GM18907 (cell line): Measurements from ENCODE around the gene CABP1.
"Not testable (repeated sequence)": the region's sequence is repeated elsewhere in the genome, so short reads cannot be mapped to it uniquely, and the experiment has no call there.

Experiments
- ATAC-seq: cut with Tn5 transposase; IDR thresholded peaks from one replicate; pipeline ENCODE4 v1.9.1; 2021; ENCODE audit warnings: mild to moderate bottlenecking, moderate library complexity; ENCODE audit not compliant: unreplicated experiment

The CABP1 gene

DNA sequence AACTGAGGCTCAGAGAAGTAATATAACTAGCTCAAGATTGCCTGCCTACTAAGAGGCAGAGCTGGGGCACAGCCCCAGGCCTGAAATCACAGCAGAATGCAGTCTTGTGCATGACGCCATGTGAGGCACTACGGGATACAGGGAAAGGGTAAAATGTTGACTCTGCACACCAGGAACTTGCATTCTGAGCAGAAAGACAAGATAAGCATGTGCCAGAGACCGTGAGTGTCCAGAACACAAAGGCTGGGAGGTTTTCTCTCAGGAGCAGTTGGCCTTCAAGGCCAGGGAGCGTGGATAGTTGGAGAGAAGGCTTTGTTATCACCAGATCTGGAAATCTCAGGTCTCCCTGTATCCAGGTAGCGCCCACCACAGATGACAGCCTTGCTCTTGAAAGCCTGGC is 23.3 kb downstream of the CABP1 start:
- no peak for ATAC-seq

DNA sequence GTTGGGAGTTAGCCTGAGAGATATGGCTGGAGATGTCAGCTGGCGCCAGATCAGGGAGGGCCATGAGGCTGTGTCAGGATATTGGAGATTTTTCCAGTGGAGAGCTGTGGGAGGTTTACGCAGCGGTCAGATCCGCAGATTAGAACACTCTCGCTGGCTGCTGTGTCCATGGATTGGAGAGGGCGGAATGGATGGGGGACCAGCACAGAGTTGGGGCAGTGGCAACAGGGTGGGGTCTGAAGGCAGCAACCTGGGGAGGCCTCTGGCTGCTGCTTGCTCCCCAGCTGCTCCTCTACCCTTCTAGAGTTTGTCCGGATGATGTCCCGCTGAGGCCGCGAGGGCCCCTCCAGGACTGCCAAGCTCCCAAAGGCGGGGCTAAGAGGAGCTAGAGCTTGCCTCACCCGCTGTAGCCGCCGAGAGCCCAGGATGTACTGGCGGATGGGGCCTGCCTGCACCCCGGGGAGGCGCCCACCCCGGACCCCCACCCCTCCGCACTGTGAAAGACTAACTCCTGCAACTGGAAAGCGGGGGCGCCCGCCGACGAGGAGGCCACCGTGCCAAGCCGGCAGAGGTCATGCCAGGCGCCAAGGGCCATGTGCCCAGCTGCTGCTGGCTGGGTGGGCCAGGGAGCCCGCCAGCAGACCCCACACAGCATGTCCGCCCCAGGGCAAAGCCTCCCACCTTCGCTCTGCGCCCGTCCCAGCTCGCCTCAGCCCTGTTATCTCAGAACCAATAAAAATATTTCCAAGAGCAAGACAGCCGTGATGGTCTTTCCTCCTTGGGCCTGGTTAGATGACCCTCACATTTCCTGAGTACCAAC is 26.4 kb downstream of the CABP1 start:
- no peak for ATAC-seq

DNA sequence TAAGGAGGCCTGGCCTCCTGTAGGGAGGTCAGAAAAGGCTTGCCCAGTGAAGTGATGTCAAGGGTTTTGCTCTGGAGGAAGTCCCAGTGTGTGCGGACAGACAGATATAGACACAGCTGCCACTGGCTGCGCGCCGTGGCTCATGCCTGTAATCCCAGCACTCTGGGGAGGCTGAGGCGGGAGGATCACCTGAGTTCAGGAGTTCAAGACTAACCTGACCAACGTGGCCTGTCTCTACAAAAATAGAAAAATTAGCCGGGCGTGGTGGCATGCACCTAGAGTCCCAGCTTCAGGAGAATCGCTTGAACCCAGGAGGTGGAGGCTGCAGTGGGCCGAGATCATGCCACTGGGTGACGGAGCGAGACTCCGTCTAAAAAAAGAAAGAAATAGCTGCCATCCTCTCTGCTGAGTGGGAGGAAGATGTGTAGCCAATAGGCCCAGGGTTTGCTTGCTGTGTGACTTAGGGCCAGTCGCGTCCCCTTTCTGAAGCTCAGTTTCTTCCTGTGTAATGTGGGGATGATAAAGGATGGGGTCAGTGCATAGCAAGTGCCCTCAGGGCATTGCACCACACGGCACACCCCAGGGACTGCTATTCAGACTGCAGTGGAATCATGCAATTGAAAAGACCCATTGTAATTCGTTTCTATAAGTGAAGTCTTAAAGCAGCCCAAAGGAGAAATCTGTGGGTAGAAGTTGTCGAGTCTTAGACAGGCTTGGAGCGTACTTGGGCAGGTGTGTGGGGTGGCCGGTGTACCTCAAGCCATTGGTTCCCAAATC is 27.9 kb downstream of the CABP1 start:
- no peak for ATAC-seq

DNA sequence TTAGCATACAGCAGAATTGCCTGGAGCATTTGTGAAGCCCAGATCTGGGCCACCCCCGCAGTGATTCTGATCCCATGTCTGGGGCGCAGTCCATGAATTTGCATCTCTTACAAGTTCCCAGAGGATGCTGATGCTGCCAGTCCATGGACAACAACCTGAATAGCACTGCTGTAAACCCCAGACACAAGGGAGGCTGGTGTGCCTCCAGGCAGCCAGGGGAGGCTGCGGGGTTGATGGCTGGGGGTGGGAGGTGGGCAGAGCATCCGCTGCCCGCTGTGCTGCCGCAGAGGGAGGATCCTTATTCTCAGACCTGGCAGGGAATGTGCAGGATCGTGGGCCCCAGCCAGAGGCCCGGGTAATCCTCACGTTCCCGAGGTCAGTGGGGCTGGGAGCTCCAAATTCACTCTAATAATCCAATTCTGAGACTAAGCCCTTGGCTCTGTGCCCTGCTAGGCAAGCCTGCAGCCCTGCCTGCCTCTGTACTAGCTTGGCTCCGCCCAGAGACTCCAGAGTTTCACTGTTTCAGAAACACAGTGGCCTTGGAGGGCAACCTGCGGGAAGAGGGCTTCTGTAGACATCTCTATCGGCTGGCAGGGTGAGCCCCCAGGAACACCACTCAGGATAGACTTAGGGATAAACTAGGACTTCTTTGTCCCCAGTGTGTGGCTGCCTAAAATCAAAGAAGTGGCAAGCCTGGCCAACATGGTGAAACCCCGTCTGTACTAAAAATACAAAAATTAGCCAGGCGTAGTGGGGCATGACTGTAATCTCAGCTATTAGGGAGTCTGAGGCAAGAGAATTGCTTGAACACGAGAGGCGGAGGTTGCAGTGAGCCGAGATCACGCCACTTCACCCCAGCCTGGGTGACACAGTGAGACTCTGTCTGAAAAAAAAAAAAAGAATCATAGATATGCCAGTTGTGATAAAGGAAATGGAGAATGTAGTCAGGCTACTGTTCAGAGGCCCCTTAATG is 28.7 kb downstream of the CABP1 start:
- peak; percentile 74 for ATAC-seq

DNA sequence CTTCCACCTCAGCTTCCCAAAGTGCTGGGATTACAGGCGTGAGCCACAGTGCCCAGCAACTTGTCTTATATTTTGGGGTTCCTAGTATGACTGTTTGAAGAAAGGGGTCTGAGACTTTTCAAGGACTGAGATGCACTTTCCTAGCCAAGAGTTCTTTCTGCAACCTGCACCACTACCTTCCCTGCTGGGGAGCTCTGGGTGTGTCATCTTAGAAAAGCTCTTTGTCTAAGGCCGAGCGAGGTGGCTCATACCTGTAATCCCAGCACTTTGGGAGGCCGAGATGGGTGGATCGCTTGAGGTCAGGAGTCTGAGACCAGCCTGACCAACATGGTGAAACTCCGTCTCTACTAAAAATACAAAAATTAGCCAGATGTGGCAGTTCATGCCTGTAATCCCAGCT is 29.8 kb downstream of the CABP1 start:
- ATAC-seq: not testable (repeated sequence)

DNA sequence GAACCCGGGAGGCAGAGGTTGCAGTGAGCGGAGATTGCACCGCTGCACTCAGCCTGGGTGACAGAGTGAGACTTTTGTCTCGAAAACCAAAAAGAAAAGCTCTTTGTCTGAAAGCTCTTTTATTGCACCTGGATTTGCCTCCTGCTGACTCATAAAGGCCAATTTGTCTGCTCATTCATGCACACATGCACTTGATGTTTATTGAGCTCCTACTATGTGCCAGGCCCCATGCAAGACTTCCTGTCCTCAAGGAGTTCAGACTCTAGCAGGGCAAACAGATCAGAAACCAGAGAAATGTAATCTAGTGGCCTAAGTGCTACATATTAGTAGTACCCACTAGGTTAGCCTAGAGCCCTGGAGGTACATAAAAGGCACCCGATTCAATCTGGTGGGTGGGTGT is 30.2 kb downstream of the CABP1 start:
- no peak for ATAC-seq

DNA sequence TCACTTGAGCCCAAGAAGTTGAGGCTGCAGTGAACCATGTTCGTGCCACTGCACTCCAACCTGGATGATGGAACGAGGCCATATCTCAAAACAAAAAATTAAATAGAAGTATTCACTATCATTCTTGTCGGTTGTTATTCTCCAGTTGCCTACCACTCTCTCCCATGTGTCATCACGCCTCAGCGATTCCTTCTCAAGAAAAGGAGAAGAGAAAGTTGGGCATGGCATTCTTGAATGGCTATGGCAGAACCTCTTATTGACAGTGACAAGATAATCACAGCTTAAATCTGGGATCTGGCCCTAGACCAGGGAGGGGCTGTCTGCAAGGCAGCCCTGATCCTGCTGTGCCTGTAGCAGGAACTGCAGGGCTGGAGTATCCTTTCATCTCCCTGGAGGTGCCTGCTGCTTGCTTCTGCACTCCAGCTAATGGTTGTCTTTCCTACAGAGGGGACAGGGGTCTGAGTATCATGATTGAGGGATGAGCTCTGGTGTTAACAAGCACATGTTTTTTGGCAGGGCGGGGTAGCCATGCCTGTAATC is 33.7 kb downstream of the CABP1 start:
- ATAC-seq: no peak

DNA sequence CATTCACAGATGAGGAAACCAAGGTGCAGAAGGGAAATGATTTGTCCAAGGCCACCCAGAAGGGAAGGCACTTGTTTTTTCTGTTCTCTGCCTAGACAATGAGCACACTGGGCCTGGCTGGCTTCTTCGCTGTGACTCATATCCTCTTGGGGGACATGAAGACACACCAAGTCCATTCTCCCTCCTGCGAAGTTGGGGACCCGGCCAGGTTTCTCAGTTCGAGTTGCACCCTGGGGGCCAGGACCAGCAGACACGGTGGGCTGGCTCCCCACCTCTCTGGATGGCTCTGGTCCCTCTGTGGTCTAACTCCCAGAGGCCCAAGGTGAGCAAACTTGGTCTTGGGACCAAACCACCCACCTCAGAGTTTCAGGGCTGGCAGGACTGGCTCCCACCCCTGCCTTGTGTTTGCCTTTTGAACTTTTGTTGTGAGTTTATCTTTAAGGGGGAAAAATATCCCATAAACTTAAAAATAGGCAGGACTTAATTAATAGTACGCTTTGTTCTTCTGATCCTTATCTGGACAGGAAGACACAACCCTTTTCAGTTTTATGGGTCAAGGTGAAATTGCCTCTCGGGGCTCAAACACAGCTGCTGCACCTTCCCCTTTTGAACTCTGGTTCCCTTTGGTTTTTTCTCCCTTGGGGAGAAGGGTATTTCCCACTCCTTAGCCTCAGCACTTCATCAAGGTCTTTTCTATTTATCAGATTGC is 37.5 kb downstream of the CABP1 start:
- ATAC-seq: peak; percentile 59

DNA sequence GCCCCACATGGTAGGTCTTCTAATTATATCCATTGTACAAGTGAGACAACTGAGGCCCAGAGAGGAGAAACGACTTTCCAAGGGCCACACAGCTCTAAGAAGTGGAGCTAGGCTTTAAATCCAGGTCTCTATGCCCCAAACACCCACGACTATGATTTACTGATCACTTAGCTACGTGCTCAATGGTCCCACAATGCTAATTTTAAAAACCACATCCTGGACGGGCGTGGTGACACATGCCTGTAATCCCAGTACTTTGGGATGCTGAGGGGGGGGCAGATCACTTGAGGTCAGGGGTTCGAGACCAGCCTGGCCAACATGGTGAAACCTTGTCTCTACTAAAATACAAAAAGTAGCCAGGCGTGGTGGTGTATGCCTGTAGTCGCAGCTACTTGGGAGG is 38.1 kb downstream of the CABP1 start:
- ATAC-seq: peak; percentile 18

DNA sequence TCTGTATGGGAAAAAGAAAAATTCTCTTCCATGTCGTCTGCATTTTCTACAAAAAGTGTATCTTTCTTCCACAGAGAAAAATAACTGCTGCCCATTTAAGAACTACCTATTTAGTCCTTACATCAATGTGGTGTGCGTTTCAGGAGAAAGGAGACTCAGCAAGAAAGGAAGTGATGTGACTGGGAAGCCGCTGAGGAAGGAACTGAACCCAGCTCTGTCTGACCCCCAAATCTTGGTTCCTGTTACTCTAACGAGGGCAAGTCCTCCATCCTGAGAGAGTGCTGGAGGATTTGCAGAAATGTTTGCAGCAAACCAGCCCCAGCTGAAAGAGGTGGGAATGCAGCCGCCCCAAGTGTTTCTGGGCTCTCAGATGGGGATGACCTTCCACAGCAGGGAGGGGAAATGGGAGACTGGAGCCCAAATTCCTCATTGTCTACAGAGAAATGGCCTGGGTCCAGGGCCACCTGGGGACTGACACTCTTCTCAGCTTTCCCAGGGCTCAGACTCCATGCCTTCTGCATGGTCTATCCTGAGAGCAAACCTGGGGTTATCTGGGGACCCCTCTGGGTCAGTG is 39.8 kb downstream of the CABP1 start:
- no peak for ATAC-seq

DNA sequence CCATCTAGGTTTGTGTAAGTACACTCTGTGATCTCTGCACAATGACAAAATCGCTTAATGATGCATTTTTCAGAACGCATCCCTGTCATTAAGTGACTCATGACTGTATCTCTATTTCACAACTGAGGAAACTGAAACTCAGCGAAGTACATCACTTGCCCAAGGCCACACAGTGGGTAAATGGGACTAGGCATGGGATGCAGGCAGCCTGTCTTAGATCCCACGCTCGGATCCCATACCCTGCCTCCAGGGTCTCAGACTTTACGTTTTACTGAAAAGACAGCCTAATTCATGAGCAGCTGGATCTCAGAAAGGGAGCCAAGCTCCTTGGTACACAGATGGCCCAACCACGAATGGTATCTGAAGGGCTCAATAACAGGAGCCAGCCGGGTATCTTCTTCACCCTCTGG is 44.1 kb downstream of the CABP1 start:
- no peak for ATAC-seq

DNA sequence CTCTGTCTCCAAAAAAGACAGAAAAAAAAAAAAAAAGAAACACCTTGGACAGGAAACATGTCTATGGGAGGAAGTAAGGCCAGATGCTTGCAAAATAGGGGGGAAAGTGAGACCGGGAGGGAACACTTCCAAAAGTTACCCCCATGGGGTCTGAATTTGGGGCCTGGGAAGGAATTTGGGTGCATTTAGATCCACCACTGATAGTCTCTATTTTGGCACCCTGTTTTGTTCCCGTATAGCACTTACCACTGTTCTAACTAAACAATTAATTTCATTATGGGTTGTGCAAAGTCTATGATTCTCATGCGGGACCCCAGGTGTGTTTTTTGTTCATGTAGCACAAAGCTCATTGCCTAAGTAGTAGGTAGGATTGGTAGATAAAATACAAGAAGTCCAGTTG is 45.1 kb downstream of the CABP1 start:
- ATAC-seq: no peak

DNA sequence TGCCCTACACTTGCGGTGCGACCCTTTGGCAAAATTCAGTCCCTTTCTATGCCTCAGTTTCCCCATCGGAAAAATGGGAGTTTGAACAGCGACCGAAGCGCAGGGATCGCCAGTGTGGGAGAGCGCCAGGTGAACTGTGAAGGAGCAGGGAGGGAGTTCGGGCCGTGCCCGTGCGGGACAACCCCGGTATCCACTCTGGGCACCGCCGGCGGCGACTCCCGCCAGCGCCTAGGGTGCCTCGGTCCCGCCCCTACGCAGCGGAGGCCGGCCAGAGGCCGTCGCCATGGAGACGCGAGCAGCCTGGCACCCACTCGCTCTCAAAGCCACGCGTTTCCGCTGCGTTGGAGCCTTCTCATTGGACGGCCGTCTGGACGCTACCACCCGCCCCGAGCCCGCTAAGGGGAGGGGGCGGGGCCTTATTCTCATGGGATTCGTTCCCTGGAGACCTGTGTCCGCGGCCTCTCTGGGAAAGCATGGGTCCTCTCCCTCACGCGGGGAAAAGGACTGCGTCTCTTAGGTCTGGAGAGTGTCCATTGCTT is 45.8 kb downstream of the CABP1 start:
- ATAC-seq: peak; percentile 80

DNA sequence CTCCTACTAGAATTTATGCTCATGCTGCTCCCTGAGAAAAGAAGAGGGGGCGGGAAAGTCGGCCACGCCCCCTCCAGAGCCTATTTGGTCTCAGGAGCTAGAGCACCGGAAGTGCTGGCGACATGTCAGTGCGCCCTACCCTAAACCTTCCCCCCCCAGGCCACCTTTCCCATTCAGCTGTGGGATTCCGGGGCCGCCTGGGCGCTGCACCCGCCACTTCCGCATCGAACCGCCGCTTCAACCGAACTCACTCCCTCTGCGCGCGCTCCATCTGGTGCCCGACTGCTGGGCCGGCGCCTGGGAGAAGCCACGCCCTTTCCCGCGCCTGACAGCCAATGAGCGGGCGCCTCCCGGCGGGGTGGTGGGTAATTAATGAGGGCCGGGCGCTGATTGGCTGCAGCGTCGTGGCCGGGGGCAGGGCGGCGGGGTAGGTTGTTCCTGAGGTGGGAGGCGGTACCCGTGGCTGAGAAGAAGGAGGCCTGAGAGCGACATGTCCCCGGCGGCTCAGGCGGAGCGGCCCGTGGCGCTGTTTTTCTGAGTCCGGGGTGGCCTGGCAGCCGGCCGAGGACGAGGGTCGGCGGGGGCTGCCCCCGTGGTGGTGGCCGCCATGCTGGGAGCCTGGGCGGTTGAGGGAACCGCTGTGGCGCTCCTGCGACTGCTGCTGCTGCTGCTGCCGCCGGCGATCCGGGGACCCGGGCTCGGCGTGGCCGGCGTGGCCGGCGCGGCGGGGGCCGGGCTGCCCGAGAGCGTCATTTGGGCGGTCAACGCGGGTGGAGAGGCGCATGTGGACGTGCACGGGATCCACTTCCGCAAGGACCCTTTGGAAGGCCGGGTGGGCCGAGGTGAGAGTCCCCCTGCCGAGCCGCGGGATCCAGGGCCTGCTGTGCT is 46.5 kb downstream of the CABP1 start, which contains the start of gene MLEC:
Gene MLEC (plus strand): TSS at position 460 of the 888 bp plus-strand sequence. CDS start 148 bp downstream, at position 608.
- ATAC-seq: peak; percentile 68

DNA sequence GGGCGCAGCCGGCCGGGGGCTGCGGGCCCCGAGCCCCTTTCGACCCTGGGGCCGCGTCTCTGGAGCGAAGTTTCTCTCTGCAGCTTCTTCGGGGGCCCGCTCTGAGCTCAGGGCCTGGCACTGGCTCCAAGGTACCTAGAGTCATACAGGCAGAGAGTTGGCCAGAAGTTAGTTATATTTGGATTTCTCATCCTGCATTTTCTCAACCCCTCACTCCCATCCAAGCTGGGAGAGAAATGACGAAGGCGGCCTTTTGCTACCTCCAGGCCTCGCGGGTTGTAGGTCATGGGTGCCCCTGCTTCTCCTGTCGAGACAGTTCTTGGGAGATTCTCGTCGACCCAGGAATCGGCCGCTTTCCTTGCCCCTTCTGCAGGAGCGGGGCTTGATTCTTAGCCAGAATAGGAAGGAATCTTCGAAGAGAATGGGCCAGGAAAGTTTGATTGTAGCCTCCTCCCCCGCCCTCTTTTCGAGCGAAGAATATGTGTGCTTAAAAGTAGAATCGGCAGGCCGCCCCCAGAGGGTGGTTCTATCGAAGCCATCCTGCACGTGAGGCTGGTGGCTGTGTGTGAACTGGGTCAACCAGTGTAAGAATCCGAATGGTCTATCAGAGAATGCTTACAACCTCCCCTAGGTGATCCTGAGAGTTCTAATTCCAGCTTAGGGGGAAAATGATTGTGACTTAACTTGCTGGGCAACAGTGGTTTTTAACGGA is 47.3 kb downstream of the CABP1 start:
- ATAC-seq: no peak

DNA sequence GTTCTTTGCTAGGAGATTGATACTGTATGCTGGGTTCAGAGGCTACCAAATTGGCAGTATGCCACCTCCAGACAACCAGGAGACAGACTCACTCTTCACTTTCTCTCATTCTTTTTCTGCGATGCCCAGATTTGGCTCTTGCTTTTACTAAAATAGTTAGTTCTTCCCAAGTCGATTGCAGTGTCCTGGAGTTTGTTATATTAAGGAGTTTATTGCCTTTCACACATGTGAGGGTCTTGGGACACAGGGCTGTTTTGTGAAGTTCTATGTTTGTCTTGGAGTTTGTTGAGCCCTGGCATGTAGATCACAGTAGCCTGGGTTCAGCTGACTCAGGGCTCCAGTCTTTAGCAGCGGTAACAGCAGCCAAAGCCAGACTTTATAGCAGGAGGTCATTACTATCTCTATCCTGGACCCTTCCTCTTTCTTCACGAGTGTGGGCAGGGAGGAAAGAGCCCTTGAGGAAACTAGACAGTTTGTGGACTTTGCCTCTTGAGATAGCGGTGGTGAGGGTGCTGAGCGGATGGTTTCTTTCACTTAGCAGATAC is 48.2 kb downstream of the CABP1 start:
- no peak for ATAC-seq

DNA sequence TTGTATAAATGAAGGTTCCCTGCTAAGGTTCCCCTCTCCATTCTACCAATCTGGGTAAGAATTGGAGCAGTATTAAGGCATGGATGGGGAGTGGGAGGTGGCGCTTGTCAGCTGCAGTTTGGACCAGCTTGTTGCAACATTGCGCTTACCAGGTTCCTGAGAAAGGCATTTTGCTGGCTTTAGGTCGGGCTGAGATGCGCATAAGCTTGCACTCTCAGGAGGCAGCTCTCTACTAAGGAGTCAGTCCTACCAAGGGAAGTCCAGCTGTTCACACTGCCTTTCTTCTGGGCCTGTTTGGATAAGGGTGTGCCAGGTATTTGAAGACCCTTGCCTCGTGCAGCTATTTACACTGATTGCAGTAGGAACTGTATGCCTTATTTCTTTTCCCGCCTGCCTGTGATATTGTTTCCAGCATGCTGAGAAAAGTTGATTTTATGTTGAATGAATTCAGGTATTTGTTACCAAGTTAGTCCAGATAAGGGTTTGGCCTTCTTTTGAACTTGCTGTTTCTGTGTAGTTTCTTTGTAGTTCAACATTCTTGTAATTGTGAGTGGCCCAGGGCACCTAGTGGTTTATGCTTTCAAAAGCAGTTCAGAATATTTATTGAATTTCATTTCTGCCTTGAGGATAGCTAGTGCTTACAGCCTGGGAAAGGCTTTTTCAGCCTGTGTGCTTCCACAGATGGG is 49.1 kb downstream of the CABP1 start:
- ATAC-seq: no peak
